ENCODE data around the gene C16orf92.

DNA sequence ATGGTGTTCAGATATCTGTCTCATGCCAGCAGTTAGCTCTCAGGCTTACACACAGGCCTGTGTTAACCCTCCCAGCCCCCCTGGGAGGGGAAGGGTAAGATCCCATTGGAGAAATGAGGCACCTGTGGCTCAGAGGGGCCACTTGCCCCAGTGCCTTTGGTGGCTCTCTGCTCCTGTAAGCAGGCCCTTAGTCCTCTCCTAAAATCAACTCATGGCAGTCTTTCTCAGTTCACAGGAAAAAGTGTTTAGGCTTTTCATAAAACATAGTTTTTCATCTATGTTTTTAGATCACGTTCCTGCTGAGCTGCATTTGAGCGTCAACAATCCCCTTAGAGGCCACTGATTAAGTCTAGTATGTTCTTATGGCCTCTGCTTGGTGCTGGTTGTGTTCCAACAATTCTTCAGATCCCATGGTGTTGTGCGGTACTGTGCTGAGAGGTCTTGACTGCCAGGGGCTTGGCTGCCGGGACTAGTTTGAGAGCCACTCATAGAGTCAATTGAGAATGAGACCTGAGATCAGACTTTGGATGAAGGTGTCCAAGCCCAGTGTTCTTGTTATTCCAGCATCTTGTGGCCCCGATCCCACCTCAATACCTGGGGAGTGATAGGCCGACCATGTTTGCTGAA is 38.7 kb upstream of the C16orf92 start:
- TF ChIP-seq, protein P1, sequence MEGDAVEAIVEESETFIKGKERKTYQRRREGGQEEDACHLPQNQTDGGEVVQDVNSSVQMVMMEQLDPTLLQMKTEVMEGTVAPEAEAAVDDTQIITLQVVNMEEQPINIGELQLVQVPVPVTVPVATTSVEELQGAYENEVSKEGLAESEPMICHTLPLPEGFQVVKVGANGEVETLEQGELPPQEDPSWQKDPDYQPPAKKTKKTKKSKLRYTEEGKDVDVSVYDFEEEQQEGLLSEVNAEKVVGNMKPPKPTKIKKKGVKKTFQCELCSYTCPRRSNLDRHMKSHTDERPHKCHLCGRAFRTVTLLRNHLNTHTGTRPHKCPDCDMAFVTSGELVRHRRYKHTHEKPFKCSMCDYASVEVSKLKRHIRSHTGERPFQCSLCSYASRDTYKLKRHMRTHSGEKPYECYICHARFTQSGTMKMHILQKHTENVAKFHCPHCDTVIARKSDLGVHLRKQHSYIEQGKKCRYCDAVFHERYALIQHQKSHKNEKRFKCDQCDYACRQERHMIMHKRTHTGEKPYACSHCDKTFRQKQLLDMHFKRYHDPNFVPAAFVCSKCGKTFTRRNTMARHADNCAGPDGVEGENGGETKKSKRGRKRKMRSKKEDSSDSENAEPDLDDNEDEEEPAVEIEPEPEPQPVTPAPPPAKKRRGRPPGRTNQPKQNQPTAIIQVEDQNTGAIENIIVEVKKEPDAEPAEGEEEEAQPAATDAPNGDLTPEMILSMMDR (IDR thresholded peaks at IDR 0.05), result no peak
- TF ChIP-seq POLR2AphosphoS5 (IDR thresholded peaks at IDR 0.05), result no peak

All from esophagus muscularis mucosa (tissue), 3 donors.